Stomach (tissue), 4 donors: ENCODE data around the gene CCNQ.

Experiments used
- EP300 ChIP-seq: sonication (generic); formaldehyde crosslinking; IDR thresholded peaks from one replicate; pipeline ENCODE4 v1.6.1; 2017; ENCODE audit warnings: antibody characterized with exemption
- POLR2A ChIP-seq, 4 donors: fragments of 450-650 bp; IDR thresholded peaks; one replicate each; pipeline ENCODE4 v1.6.1; 2016; ENCODE audit warnings: antibody characterized with exemption in 4 of 4, control low read depth in 2 of 4, mild to moderate bottlenecking in 1 of 4, moderate library complexity in 1 of 4
- POLR2AphosphoS5 ChIP-seq, 3 donors: sonication (generic); formaldehyde crosslinking; IDR thresholded peaks; one replicate each; pipeline ENCODE4 v1.6.1; 2016; ENCODE audit warnings: antibody characterized with exemption in 3 of 3
- TF ChIP-seq, protein P1 (sequence below), 7 experiments: fragments of 450-650 bp in 4 of 7; fragments of 200-600 bp in 3 of 7; sonication (generic) in 3 of 7; IDR thresholded peaks; one replicate each; pipeline ENCODE4 v1.5.1; 2016 to 2019; ENCODE audit warnings: antibody characterized with exemption in 7 of 7, control low read depth in 2 of 7, mild to moderate bottlenecking in 1 of 7

- TF ChIP-seq POLR2A (IDR thresholded peaks at IDR 0.05) (no peak), POLR2AphosphoS5 (IDR thresholded peaks at IDR 0.05) (no peak), EP300 (no peak)
- TF ChIP-seq, protein P1, sequence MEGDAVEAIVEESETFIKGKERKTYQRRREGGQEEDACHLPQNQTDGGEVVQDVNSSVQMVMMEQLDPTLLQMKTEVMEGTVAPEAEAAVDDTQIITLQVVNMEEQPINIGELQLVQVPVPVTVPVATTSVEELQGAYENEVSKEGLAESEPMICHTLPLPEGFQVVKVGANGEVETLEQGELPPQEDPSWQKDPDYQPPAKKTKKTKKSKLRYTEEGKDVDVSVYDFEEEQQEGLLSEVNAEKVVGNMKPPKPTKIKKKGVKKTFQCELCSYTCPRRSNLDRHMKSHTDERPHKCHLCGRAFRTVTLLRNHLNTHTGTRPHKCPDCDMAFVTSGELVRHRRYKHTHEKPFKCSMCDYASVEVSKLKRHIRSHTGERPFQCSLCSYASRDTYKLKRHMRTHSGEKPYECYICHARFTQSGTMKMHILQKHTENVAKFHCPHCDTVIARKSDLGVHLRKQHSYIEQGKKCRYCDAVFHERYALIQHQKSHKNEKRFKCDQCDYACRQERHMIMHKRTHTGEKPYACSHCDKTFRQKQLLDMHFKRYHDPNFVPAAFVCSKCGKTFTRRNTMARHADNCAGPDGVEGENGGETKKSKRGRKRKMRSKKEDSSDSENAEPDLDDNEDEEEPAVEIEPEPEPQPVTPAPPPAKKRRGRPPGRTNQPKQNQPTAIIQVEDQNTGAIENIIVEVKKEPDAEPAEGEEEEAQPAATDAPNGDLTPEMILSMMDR (IDR thresholded peaks at IDR 0.05) = no peak
Observed at GRCh38 chrX:153645921-153646488, 47.1 kb upstream of the CCNQ start.
